HFFc6 (cell line): Measurements from ENCODE around the gene CTSO. TPM values are rescaled to one million over a fixed set of nuclear protein-coding genes. Genes with fewer than 3 reads are reported as not detected.

ENCODE experiments used
- total RNA-seq, 6 experiments: library from RNA; stranded (reverse); fragmentation: NEBNext Ultra II Directional; extraction: Animal tissue kit (Norgen Biotek cat#: 25700); gene quantifications; 2 replicates in 1 of 6; 3 replicates in 5 of 6; pipeline ENCODE4 v1.2.3, GENCODE V29; 2021

Gene CTSO
- total RNA-seq, 6 experiments from 2014 or later, result 2.5 to 4.7 (median 2.6) TPM

Other genes starting within 250 kb of the CTSO start
- gene GUCY1B1, start 194.8 kb downstream of the CTSO start, total RNA-seq, result under 1 TPM in 1 of 6 experiments, not detected in 5; 0.07 TPM
- not detected for gene ASIC5, start 87.6 kb downstream of the CTSO start, total RNA-seq
- under 1 TPM in 1 of 6 experiments, not detected in 5; 0.33 TPM for gene TDO2, start 50.2 kb downstream of the CTSO start, total RNA-seq